Bone marrow (tissue), 2 donors: ENCODE data around the gene KIAA1210.

ENCODE experiments used
- DNase-seq, 2 donors: peaks; one replicate each; lab custom pipeline; 2025; lab: John Stamatoyannopoulos, UW

Gene KIAA1210

DNA sequence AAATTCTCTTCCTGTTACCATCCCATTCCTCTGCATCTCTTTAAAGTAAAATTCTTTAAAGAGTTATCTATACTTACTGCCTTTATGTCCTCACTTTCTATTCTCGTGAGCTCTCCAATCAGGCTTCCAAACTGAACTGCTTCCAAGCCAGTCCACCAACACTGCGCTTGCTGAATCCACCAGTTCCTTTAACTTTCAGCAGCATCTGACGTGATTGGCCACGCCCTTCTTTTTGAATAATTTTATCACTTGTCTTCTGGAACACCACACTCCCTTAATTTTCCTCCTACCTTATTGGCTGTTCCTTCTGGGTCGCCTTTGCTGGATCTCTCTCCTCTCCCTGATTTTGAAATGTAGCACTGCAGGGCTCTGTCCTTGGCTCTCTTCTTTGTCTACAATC, at the start of gene KIAA1210:
KIAA1210 (minus strand) TSS at position 163 of the 400 bp plus-strand sequence. CDS start 4,170 bp downstream, outside the sequence.
- no peak for DNase-seq

- no peak for DNase-seq
These were observed 49.7 kb upstream of the KIAA1210 start for GRCh38 chrX:119177278-119177677.

DNA sequence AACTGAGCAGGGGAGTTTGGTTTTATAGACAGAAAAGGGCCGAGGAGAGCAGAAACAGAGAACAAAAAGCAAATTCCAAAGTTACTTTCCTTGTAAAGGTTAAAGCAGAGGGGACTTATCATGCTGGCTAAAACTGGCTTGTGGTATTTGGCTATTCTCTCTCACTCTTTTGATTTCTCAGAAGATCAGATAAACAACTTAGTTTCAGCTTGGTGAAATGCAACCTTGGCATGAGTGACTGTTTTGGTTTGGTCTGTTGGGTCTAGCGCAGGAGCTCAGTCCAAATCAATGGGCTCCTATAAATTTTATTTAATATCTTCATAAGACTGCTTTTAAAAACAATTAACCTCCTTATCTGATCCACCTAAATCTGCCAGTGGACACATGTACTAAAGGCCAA, 47.3 kb upstream of the KIAA1210 start:
- DNase-seq, result no peak

DNA sequence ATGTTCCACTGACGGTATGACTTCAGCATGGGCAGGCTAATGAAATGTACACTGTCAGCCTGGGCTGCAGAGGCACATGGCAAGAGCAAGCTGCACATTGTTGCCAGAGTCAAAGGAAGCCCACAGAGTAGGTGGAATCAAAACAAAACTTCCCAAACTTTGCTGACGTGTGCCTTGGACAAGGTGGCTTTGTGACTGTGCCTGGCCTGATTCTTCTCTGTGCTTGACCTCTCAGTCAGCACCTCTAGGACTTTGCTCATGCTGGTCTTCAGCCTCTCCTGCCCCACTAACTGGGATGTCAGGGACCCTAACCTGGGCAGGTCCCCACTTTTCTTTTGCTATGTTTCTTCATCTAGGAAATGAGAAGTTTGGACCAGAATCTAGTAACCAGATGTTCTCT, 40.5 kb upstream of the KIAA1210 start:
- no peak for DNase-seq

GRCh38 chrX:119158226-119158625, 30.6 kb upstream of the KIAA1210 start:
- DNase-seq, result no peak

GRCh38 chrX:119156241-119156640, 28.6 kb upstream of the KIAA1210 start:
- DNase-seq, result no peak

DNA sequence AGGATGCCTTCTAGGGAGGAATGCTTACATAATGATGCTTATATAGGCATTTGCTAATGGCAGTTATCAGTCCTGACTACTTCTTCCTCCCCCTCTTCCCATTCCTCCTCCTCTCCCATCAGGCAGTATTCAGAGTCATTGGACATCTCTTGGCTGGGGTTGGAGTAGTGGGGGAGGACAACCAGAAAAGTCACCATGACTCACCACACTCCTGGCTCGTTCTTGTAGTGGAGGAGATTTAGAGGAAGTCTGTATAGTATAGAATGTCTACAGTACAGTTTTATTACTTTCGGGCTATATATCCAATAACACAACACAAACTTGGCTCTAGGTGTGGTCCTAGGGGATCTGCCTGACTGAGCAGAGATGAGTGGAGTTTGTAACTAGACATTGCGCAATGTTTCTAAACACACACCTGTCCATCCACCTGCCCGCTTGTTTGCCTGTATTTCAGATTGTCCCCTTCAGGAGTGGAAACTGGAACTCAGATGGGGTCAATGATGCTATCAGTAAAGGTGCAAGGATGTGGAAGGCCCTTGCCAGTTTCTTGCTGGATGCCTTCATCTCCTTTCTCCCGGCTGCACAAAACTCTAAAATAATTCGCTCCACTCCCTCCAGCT, 27.9 kb upstream of the KIAA1210 start:
- DNase-seq, result no peak

GRCh38 chrX:119151051-119151380, 23.4 kb upstream of the KIAA1210 start:
- no peak for DNase-seq

DNA sequence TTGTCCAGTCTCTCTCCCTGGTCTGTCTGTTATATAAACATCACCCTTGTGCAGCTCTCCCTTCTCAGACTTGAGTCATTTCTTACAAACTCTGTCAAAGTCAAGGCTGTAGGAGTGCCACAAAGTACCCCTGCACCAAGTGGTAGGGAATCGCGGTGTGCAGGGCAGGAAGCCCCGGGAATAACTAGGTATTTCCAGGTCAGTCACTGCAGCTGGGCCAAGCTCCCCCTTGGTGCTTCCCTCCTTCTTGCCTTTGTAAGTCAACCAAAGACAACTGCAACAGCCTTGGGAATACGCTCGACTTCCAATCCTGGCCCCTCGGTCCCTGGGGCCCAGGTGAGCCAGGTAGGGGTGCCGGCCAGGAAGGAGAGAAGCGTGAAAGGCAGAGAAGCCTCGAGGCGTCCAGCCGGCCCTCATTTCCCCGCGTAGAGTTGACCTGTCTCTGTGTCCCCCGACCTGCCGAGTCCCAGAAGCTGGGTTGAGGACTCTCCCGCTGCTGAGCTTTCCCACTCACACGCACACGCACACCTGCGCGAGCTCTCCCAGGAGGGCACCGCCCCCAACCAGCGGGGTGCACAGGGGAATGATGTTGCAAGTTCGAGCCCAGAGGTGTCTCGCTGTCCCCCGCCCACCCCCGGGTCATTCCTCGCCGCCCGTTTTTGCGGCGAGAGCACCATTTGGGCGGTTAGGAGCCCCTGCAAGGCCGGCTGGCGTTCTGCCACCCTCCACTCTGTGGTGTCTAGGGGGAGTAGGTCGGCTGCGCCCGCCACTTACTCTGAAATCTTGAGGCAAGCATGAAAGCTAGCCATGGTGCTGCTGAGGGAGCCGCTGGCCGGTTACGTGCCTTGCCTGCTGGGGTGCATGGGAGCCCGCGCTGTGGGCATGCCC, 22.8 kb upstream of the KIAA1210 start:
- DNase-seq, result no peak

GRCh38 chrX:119147486-119147885, 19.9 kb upstream of the KIAA1210 start:
- DNase-seq, result no peak

DNA sequence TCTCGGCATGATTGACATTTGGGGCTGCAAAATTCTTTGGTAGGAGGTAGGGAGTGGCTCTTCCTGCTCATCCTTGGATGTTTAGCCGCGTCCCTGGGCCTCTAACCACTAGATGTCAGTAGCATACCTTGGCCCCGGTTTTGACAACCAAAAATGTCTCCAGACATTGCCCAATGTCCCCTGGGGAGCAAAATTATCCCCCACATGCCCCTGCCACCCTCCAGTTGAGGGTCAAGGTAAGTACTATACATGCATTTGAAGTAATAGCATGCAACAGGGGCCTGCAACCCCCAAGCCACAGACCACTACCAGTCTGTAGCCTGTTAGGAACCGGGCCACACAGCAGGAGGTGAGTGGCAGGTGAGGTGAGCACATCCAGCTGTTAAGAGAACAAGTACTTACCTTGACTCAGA, 17.6 kb upstream of the KIAA1210 start:
- DNase-seq, result no peak

- no peak for DNase-seq
These were observed 6.9 kb upstream of the KIAA1210 start for GRCh38 chrX:119134466-119134865.

- no peak for DNase-seq
These were observed 5.3 kb upstream of the KIAA1210 start for GRCh38 chrX:119132961-119133360.

GRCh38 chrX:119132316-119132715, 4.7 kb upstream of the KIAA1210 start:
- no peak for DNase-seq

DNA sequence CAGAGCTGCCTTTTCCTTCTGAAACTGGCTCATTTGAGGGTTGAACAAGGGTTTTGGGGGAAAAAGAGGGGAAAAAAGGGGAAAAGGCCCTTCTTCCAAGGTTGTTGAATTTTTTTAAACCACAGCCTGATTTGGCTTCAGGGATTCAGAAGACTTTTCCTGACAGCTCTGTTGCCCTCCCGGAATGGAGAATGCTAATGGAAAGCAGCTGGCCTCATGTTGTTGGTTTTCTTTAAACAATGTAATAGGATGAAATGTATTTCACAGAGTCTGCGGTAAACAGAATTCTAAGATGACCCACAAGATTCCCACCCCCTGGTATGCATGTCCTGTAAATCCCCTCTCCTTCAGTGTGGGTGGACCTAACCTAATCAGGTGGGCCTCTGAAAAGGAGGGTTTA, 3.3 kb upstream of the KIAA1210 start:
- no peak for DNase-seq

DNA sequence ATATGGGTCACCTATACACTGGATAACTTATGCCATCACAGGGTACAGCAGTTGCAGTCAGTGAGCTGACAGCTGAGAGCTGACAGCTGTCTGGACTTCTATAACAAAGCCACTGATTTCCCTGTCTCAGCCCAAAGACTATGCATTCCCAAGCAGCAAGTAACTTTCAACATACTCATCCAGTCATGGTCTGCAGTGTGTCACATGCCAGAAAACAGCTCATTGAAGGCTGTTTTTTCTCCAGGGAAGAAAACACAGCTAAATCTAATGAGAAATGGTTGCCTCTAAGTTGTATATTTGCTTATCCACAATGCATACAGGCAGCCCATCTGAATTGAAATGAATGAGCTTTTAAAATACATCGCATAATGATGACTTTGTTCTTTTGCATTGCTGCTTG, 6.3 kb downstream of the KIAA1210 start:
- DNase-seq, result no peak

DNA sequence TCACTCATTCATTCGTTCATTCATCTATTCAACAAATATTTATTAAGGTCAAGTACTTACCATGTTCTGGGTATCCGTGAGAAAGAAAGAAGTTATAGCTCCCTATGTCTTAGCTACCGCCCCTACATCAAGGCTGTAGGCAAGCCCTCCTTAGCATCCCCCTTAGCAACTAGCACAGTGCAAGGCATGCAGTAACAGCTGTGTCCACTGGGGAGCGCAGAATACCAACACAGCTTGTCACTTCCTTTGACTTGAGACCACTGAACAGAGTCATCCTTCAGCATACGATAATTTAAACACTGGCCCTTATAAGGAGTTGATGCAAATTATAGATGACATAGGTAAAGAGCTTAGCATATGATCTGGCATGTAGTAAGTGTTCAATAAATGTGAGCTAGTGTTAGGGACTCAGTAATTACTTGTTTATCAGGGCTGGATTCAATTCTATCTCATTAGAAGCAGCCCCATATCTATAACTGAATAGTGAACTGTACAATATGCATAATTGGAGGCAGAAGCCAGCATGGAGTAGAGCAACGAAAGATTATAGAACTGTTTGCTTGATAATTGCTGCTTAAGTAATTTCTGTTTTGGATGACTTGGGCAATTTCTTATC, 8.7 kb downstream of the KIAA1210 start:
- peak in 1 of 2 donors; percentile 13 for DNase-seq

DNA sequence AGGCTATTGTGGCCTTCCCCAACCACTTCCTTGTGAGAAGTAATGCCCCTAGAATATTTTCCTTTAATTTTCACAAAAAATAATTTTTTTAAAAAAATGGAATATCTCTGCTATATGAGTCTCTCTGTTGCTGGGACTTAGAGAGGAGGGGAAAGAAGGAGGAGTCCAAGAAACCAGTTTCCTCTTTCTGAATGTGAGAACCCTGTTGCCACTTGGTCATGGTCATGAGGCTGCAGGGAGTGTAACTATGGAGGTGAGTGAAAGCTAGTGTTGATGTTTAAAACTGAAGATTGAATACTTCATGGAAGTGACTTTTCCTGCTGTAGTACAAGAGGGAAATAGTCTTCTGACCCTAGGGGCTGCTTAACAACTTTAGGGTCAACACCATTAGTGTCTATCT, 20.4 kb downstream of the KIAA1210 start:
- DNase-seq, result no peak

GRCh38 chrX:119105826-119106225, 21.8 kb downstream of the KIAA1210 start:
- DNase-seq, result no peak

DNA sequence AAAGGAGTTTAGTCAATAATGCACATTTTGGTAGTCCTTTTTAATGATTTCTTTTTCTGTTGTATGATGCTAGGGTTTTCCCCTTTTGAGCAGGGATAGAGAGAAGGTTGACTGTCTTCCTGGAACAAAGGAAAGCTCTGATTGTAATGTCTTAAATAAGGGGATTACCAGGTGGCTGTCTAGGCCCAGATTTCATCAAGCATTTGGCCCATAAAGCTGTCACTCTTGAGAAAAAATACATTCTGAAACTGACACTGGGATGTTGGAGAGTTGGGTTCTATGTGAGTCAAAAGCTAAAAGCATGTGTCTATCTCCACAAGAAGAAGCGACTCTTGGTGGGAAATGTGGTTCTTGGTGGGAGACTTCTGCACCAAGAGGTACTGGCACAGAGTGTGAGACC, 26.4 kb downstream of the KIAA1210 start:
- DNase-seq, result no peak

DNA sequence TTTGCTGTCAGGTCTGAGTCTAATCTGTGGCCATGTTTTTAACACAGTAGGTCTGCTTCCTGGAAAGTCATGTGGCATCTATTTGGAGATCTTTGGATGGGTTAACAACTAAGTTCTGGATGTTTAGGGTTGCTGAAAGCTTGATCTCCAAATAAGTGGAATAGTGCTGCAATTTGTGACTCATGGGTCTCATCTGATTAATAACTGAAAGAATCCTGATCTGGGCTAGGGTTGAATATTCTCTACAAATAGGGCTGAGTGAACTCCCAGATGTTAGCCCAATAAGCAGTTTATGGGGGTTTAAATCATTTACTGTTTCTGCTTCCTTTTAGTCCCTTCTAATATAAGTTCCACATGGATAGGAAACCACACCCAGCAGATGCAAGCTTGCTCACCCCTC, 31.7 kb downstream of the KIAA1210 start:
- no peak for DNase-seq

DNA sequence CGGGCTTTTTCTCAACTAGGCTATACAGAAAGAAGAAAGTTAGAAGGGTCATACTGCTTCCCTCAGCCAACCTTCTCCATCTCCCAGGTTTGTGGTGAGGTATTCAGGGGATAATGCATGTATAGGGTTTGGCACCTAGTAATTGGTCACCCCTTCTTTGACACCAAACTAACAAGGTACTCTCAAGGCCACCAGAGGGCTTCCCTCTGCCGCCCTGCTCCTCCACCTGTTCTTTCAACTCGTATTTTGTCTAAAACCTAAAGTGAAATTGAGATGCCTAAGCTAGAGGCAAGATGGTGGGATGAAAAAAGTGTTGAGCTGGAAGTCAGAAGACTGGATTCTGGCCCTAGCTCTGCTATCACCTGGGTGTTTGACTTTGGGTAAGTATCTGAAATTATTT, 32.8 kb downstream of the KIAA1210 start:
- no peak for DNase-seq
